K562 (cell line): ENCODE data around the gene CD3D. TPM values are rescaled to one million over a fixed set of nuclear protein-coding genes. Genes with fewer than 3 reads are reported as not detected.
A peak's percentile ranks its signal among the peaks of the same experiment; 100 is the strongest.

Experiments used
- ATF1 ChIP-seq, 2 experiments: fragments of 450-650 bp in 1 of 2; IDR thresholded peaks; 2 replicates each; pipeline ENCODE4 v1.6.1; 2016; ENCODE audit warnings: missing compliant biosample characterization in 1 of 2, missing genetic modification characterization in 1 of 2
- FOS ChIP-seq: IDR thresholded peaks from 3 replicates; pipeline ENCODE4 v1.6.1; 2011; ENCODE audit not compliant: insufficient read length; ENCODE audit errors: extremely low read depth
- FOXA1 ChIP-seq: fragments of 450-650 bp; IDR thresholded peaks from 2 replicates; pipeline ENCODE4 v1.6.1; 2016; ENCODE audit warnings: mild to moderate bottlenecking, borderline replicate concordance
- HEY1 ChIP-seq: fragments of 250-450 bp; sonication (Bioruptor Pico); IDR thresholded peaks from 2 replicates; pipeline ENCODE4 v1.5.0; 2020; ENCODE audit warnings: mild to moderate bottlenecking, moderate library complexity, borderline replicate concordance
- HSF4 ChIP-seq: fragments of 250-450 bp; sonication (Bioruptor Pico); IDR thresholded peaks from 2 replicates; pipeline ENCODE4 v2.1.2; 2022; ENCODE audit warnings: mild to moderate bottlenecking, moderate library complexity, borderline replicate concordance
- JUN ChIP-seq, 2 experiments: sonication (generic) in 1 of 2; formaldehyde crosslinking in 1 of 2; IDR thresholded peaks; 2 replicates each; pipeline versions ENCODE4 v1.6.1 to v1.8.0; 2012 to 2022; ENCODE audit warnings: borderline replicate concordance in 2 of 2, mild to moderate bottlenecking in 2 of 2, improper control_type of control experiment in 1 of 2, low read depth in 1 of 2, low read length in 1 of 2, missing genetic modification reagents in 1 of 2
- KLF6 ChIP-seq: fragments of 250-450 bp; sonication (Bioruptor Pico); IDR thresholded peaks from 2 replicates; pipeline ENCODE4 v1.4.0; 2020; ENCODE audit warnings: mild to moderate bottlenecking, moderate library complexity, borderline replicate concordance
- MED1 ChIP-seq: sonication (generic); formaldehyde crosslinking; IDR thresholded peaks from 2 replicates; pipeline ENCODE4 v1.8.1; 2023; ENCODE audit warnings: missing genetic modification reagents, borderline replicate concordance
- MYBL2 ChIP-seq, 2 experiments: fragments of 450-650 bp in 1 of 2; sonication (generic) in 1 of 2; formaldehyde crosslinking in 1 of 2; IDR thresholded peaks; 2 replicates each; pipeline versions ENCODE4 v1.6.1 to v1.8.1; 2017 to 2022; ENCODE audit warnings: borderline replicate concordance in 1 of 2, inconsistent platforms in 1 of 2, low read depth in 1 of 2, mild to moderate bottlenecking in 1 of 2, missing genetic modification reagents in 1 of 2, moderate library complexity in 1 of 2
- NCOA4 ChIP-seq: fragments of 450-650 bp; IDR thresholded peaks from 2 replicates; pipeline ENCODE4 v1.6.1; 2018; ENCODE audit warnings: mild to moderate bottlenecking; ENCODE audit not compliant: partially characterized antibody
- PCBP1 ChIP-seq: fragments of 200-400 bp; formaldehyde crosslinking; IDR thresholded peaks from 2 replicates; pipeline ENCODE4 v1.6.1; 2018; ENCODE audit warnings: mild to moderate bottlenecking, low read depth, low read length; ENCODE audit not compliant: poor library complexity, severe bottlenecking
- RBM15 ChIP-seq: fragments of 200-400 bp; formaldehyde crosslinking; IDR thresholded peaks from 2 replicates; pipeline ENCODE4 v1.6.1; 2018; ENCODE audit warnings: mild to moderate bottlenecking, low read length, moderate library complexity; ENCODE audit not compliant: insufficient read depth
- STAT5A ChIP-seq: IDR thresholded peaks from 2 replicates; pipeline ENCODE4 v1.6.1; 2012; ENCODE audit warnings: low read length, inconsistent platforms, borderline replicate concordance
- STAT5B ChIP-seq: fragments of 250-450 bp; sonication (Bioruptor Pico); IDR thresholded peaks from 2 replicates; pipeline ENCODE4 v1.8.0; 2021; ENCODE audit warnings: mild to moderate bottlenecking, inconsistent platforms
- TEAD2 ChIP-seq: fragments of 450-650 bp; IDR thresholded peaks from 2 replicates; pipeline ENCODE4 v1.6.1; 2016; ENCODE audit warnings: missing genetic modification characterization, control low read depth, missing compliant biosample characterization
- ZNF224 ChIP-seq: sonication (generic); formaldehyde crosslinking; IDR thresholded peaks from 2 replicates; pipeline ENCODE4 v1.8.0; 2022; ENCODE audit warnings: mild to moderate bottlenecking, missing genetic modification reagents
- ZNF511 ChIP-seq: sonication (generic); formaldehyde crosslinking; IDR thresholded peaks from 2 replicates; pipeline ENCODE4 v1.8.0; 2022; ENCODE audit warnings: mild to moderate bottlenecking, missing genetic modification reagents
- polyA plus RNA-seq, 8 experiments: library from polyadenylated mRNA; depleted of rRNA in 4 of 8; stranded (reverse) in 5 of 8; unstranded in 3 of 8; fragments of >200 nt; fragmentation: Nextera tagmentation in 2 of 8; fragmentation: Illumina TruSeq in 1 of 8; extraction: Ambion mirVana in 2 of 8; extraction: Trizol in 1 of 8; gene quantifications; 2 replicates each; pipeline versions ENCODE4 v1.2.1 to v1.2.3, GENCODE V29; 2011 to 2014; ENCODE audit warnings: inconsistent platforms in 1 of 8, missing spikeins in 1 of 8
- total RNA-seq, 7 experiments: library from RNA; depleted of rRNA in 6 of 7; stranded (reverse); fragments of >200 nt in 6 of 7; fragmentation: Illumina TruSeq in 2 of 7; extraction: Trizol in 2 of 7; gene quantifications; 2 replicates each; pipeline versions ENCODE4 v1.2.1 to v1.2.3, GENCODE V29; 2011 to 2021; ENCODE audit warnings: low replicate concordance in 1 of 7
- TF ChIP-seq, protein P1 (sequence below): sonication (generic); formaldehyde crosslinking; IDR thresholded peaks from 2 replicates; pipeline ENCODE4 v1.8.0; 2022; ENCODE audit warnings: mild to moderate bottlenecking, missing genetic modification reagents
- TF ChIP-seq, protein P2 (sequence below): fragments of 250-450 bp; sonication (Bioruptor Pico); IDR thresholded peaks from 2 replicates; pipeline ENCODE4 v1.6.1; 2021; ENCODE audit warnings: mild to moderate bottlenecking

The CD3D gene
- total and polyA plus RNA-seq, 9 of the 15 experiments (the other 6 are each of a cell fraction or from before 2014, with no cell fraction given) = 36.2 to 238 (median 67.1) TPM

DNA sequence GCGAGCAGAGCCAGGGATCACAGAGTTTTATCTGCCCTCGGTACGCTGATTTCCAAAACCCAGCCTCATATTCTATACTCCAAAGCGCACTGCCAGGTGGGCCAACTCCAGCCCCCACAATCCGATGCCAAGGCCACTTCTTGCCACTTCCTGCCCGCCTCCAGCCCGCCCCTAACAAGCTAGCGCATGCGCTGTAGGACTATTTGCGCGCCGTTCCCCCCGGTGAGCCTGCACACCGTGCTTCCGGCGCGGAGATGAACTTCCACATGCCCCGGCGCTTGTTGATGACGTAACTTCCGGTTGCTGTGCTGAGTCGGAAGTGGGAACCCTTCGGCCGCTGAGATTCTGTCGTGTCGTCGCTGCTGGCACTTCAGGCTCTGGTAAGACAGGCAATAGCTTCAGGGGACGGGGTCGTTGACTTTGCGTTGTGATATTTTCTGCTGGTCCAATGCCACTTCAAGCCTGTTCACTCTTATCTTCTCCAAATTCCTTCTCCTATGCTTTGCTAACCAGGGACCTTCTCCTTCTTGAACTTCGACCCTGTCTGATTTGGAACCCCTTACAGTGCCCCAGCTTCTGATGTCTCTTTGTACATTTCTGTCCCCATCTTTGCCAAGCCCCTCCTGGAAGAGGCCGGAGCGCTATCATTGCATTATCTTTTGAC lies 16.9 kb upstream of the CD3D start, which contains the start of gene UBE4A (continued):
- TF ChIP-seq, protein P1, sequence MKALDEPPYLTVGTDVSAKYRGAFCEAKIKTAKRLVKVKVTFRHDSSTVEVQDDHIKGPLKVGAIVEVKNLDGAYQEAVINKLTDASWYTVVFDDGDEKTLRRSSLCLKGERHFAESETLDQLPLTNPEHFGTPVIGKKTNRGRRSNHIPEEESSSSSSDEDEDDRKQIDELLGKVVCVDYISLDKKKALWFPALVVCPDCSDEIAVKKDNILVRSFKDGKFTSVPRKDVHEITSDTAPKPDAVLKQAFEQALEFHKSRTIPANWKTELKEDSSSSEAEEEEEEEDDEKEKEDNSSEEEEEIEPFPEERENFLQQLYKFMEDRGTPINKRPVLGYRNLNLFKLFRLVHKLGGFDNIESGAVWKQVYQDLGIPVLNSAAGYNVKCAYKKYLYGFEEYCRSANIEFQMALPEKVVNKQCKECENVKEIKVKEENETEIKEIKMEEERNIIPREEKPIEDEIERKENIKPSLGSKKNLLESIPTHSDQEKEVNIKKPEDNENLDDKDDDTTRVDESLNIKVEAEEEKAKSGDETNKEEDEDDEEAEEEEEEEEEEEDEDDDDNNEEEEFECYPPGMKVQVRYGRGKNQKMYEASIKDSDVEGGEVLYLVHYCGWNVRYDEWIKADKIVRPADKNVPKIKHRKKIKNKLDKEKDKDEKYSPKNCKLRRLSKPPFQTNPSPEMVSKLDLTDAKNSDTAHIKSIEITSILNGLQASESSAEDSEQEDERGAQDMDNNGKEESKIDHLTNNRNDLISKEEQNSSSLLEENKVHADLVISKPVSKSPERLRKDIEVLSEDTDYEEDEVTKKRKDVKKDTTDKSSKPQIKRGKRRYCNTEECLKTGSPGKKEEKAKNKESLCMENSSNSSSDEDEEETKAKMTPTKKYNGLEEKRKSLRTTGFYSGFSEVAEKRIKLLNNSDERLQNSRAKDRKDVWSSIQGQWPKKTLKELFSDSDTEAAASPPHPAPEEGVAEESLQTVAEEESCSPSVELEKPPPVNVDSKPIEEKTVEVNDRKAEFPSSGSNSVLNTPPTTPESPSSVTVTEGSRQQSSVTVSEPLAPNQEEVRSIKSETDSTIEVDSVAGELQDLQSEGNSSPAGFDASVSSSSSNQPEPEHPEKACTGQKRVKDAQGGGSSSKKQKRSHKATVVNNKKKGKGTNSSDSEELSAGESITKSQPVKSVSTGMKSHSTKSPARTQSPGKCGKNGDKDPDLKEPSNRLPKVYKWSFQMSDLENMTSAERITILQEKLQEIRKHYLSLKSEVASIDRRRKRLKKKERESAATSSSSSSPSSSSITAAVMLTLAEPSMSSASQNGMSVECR (CRISPR knock-in tag) = no peak; the same call in 1 of the 2 replicates
- TF ChIP-seq PCBP1 (no peak), MYBL2 (IDR thresholded peaks at IDR 0.05; ENCODE audit: low read depth) (no peak; the same call in 1 of the 2 replicates), MYBL2 (CRISPR knock-in tag; IDR thresholded peaks at IDR 0.05; ENCODE audit: borderline replicate concordance) (no peak), KLF6 (no peak), STAT5B (CRISPR knock-in tag) (no peak), HSF4 (CRISPR knock-in tag) (no peak), ATF1 (CRISPR knock-in tag; IDR thresholded peaks at IDR 0.05) (peak; percentile 92), ATF1 (tag; IDR thresholded peaks at IDR 0.05) (peak; percentile 99), ZNF511 (CRISPR knock-in tag) (no peak), FOS (no peak), RBM15 (no peak), HEY1 (CRISPR knock-in tag) (no peak), FOXA1 (no peak), NCOA4 (no peak), MED1 (CRISPR knock-in tag) (no peak), STAT5A (no peak), TEAD2 (tag) (no peak), JUN (IDR thresholded peaks at IDR 0.05; ENCODE audit: borderline replicate concordance, low read depth, low read length) (peak; percentile 76; the same call in 1 of the 2 replicates), JUN (CRISPR knock-in tag; IDR thresholded peaks at IDR 0.05; ENCODE audit: borderline replicate concordance) (no peak), ZNF224 (no peak)
- TF ChIP-seq, protein P2, sequence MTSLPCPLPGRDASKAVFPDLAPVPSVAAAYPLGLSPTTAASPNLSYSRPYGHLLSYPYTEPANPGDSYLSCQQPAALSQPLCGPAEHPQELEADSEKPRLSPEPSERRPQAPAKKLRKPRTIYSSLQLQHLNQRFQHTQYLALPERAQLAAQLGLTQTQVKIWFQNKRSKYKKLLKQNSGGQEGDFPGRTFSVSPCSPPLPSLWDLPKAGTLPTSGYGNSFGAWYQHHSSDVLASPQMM = no peak
